ENCODE results near the gene ZCCHC14.

- TF ChIP-seq EZH2phosphoT487 (IDR thresholded peaks at IDR 0.05; ENCODE audit: insufficient read depth, low read depth) = no peak
- TF ChIP-seq EZH2 (IDR thresholded peaks at IDR 0.05; ENCODE audit: insufficient read depth, poor library complexity, severe bottlenecking) = no peak
These were observed 34.4 kb downstream of the ZCCHC14 start for GRCh38 chr16:87458424-87458915.
